Measurements from ENCODE around the gene TAF4B. TPM values are rescaled to one million over a fixed set of nuclear protein-coding genes. Genes with fewer than 3 reads are reported as not detected.

Gene TAF4B
- polyA plus RNA-seq, 1 donor from 2014 or later: 0.38 TPM

DNA sequence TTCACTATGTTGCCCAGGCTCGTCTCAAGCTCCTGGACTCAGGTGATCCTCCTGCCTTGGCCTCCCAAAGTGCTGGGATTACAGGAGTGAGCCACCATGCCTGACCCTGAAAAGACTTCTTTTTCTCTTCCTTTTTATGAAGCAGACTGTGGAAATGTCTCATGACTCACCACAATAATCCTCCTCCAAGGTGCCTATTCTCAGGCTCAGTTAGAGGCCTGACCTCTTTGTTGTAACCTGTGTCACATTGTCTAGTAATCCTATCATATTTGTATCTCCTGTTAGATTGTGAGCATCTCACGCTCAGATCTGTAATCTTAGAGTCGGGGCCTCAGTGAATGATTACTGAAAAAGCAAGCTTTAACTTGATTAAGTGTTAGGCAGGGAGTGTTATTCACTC, 18.3 kb upstream of the TAF4B start:
- no peak for TF ChIP-seq CTCF (IDR thresholded peaks at IDR 0.05; ENCODE audit: poor library complexity, severe bottlenecking)
- TF ChIP-seq, protein P1, sequence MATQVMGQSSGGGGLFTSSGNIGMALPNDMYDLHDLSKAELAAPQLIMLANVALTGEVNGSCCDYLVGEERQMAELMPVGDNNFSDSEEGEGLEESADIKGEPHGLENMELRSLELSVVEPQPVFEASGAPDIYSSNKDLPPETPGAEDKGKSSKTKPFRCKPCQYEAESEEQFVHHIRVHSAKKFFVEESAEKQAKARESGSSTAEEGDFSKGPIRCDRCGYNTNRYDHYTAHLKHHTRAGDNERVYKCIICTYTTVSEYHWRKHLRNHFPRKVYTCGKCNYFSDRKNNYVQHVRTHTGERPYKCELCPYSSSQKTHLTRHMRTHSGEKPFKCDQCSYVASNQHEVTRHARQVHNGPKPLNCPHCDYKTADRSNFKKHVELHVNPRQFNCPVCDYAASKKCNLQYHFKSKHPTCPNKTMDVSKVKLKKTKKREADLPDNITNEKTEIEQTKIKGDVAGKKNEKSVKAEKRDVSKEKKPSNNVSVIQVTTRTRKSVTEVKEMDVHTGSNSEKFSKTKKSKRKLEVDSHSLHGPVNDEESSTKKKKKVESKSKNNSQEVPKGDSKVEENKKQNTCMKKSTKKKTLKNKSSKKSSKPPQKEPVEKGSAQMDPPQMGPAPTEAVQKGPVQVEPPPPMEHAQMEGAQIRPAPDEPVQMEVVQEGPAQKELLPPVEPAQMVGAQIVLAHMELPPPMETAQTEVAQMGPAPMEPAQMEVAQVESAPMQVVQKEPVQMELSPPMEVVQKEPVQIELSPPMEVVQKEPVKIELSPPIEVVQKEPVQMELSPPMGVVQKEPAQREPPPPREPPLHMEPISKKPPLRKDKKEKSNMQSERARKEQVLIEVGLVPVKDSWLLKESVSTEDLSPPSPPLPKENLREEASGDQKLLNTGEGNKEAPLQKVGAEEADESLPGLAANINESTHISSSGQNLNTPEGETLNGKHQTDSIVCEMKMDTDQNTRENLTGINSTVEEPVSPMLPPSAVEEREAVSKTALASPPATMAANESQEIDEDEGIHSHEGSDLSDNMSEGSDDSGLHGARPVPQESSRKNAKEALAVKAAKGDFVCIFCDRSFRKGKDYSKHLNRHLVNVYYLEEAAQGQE (IDR thresholded peaks at IDR 0.05; ENCODE audit: borderline replicate concordance): no peak
- TF ChIP-seq SMC3 (conservative IDR thresholded peaks at IDR 0.05; ENCODE audit: poor library complexity): no peak
- TF ChIP-seq POLR2AphosphoS5 (IDR thresholded peaks at IDR 0.05): no peak
- no peak for TF ChIP-seq EP300 (conservative IDR thresholded peaks at IDR 0.05; ENCODE audit: poor library complexity, severe bottlenecking)
- no peak for TF ChIP-seq EZH2 (IDR thresholded peaks at IDR 0.05; ENCODE audit: borderline replicate concordance, insufficient read depth, low read length, poor library complexity, severe bottlenecking)
- Histone ChIP-seq H3K27me3 (ENCODE audit: insufficient read depth, low read depth, low read length) (no peaks in the 10 kb centered on the region), H2AFZ (ENCODE audit: low read depth, low read length) (no peak overlapping the region), H3K4me3 (ENCODE audit: low read length) (no peak overlapping the region), H3K9me2 (ENCODE audit: insufficient read depth, low read length) (no peaks in the 10 kb centered on the region), H3K79me2 (replicated peaks; ENCODE audit: insufficient read depth, low read length) (no peaks in the 10 kb centered on the region), H4K20me1 (ENCODE audit: insufficient read depth) (no peaks in the 10 kb centered on the region), H3K27ac (ENCODE audit: low read length) (no peak overlapping the region), H3K9me3 (ENCODE audit: low read length) (no peaks in the 10 kb centered on the region), H3F3A (ENCODE audit: insufficient read depth, low read length, poor library complexity, severe bottlenecking) (no peaks in the 10 kb centered on the region), H3K36me3 (ENCODE audit: insufficient read depth, low read length) (no peaks in the 10 kb centered on the region), H3K9ac (ENCODE audit: low read length) (no peak overlapping the region), H3K4me2 (ENCODE audit: low read length) (no peak overlapping the region)

GRCh38 chr18:26208977-26209376, 17.3 kb upstream of the TAF4B start:
- H4K20me1 ChIP-seq (ENCODE audit: insufficient read depth): no peaks in the 10 kb centered on the region
- no peak overlapping the region for H3K4me2 ChIP-seq (ENCODE audit: low read length)
- H3F3A ChIP-seq (ENCODE audit: insufficient read depth, low read length, poor library complexity, severe bottlenecking): no peaks in the 10 kb centered on the region
- no peaks in the 10 kb centered on the region for H3K27me3 ChIP-seq (ENCODE audit: insufficient read depth, low read depth, low read length)
- TF ChIP-seq, protein P1 (IDR thresholded peaks at IDR 0.05; ENCODE audit: borderline replicate concordance): no peak
- TF ChIP-seq RAD21 (conservative IDR thresholded peaks at IDR 0.05) (no peak), POLR2AphosphoS5 (IDR thresholded peaks at IDR 0.05) (no peak), EZH2 (IDR thresholded peaks at IDR 0.05; ENCODE audit: borderline replicate concordance, insufficient read depth, low read length, poor library complexity, severe bottlenecking) (no peak), TAF1 (IDR thresholded peaks at IDR 0.05; ENCODE audit: low read depth) (no peak), CTCF (IDR thresholded peaks at IDR 0.05; ENCODE audit: poor library complexity, severe bottlenecking) (no peak), SMC3 (conservative IDR thresholded peaks at IDR 0.05; ENCODE audit: poor library complexity) (no peak), EP300 (conservative IDR thresholded peaks at IDR 0.05; ENCODE audit: poor library complexity, severe bottlenecking) (no peak), MXI1 (conservative IDR thresholded peaks at IDR 0.05; ENCODE audit: poor library complexity, severe bottlenecking) (no peak)
- H3K9ac ChIP-seq (ENCODE audit: low read length): no peak overlapping the region
- H3K9me2 ChIP-seq (ENCODE audit: insufficient read depth, low read length): no peaks in the 10 kb centered on the region
- no peaks in the 10 kb centered on the region for H3K79me2 ChIP-seq (replicated peaks; ENCODE audit: insufficient read depth, low read length)
- no peaks in the 10 kb centered on the region for H3K9me3 ChIP-seq (ENCODE audit: low read length)
- H3K36me3 ChIP-seq (ENCODE audit: insufficient read depth, low read length): no peaks in the 10 kb centered on the region
- no peak overlapping the region for H3K4me3 ChIP-seq (ENCODE audit: low read length)
- no peak overlapping the region for H3K27ac ChIP-seq (ENCODE audit: low read length)
- no peak overlapping the region for H2AFZ ChIP-seq (ENCODE audit: low read depth, low read length)
